Activated CD4-positive, CD25-positive, alpha-beta regulatory T cell (primary cell): ENCODE data around the gene RNF152.

Experiments used
- DNase-seq, 4 experiments: peaks; one replicate each; lab custom pipeline; 2025; lab: John Stamatoyannopoulos, UW

The RNF152 gene

GRCh38 chr18:61854578-61855448 is 38.0 kb downstream of the RNF152 start:
- no peak for DNase-seq

- DNase-seq: no peak
Observed at GRCh38 chr18:61853855-61854254, 39.0 kb downstream of the RNF152 start.

- DNase-seq: no peak
Observed at GRCh38 chr18:61852496-61852895, 40.3 kb downstream of the RNF152 start.

- DNase-seq: no peak
Observed at GRCh38 chr18:61851940-61852451, 40.8 kb downstream of the RNF152 start.

GRCh38 chr18:61851279-61851678 is 41.5 kb downstream of the RNF152 start:
- no peak for DNase-seq

GRCh38 chr18:61850756-61851155 is 42.1 kb downstream of the RNF152 start:
- DNase-seq: no peak

GRCh38 chr18:61847164-61847791 is 45.5 kb downstream of the RNF152 start:
- DNase-seq: no peak

- DNase-seq: no peak
Observed at GRCh38 chr18:61845197-61845596, 47.6 kb downstream of the RNF152 start.

- DNase-seq: no peak
Observed at GRCh38 chr18:61844726-61845125, 48.1 kb downstream of the RNF152 start.

GRCh38 chr18:61842146-61842545 is 50.7 kb downstream of the RNF152 start:
- no peak for DNase-seq

- no peak for DNase-seq
Observed at GRCh38 chr18:61841706-61842105, 51.1 kb downstream of the RNF152 start.

GRCh38 chr18:61840324-61840723 is 52.5 kb downstream of the RNF152 start:
- DNase-seq: no peak

- DNase-seq: no peak
Observed at GRCh38 chr18:61838521-61838920, 54.3 kb downstream of the RNF152 start.

- DNase-seq: no peak
Observed at GRCh38 chr18:61833978-61834377, 58.8 kb downstream of the RNF152 start.

- no peak for DNase-seq
Observed at GRCh38 chr18:61833387-61833786, 59.4 kb downstream of the RNF152 start.

GRCh38 chr18:61832858-61833257 is 59.9 kb downstream of the RNF152 start:
- no peak for DNase-seq

- no peak for DNase-seq
Observed at GRCh38 chr18:61831071-61831470, 61.7 kb downstream of the RNF152 start.

GRCh38 chr18:61829108-61829507 is 63.7 kb downstream of the RNF152 start:
- DNase-seq: no peak

- DNase-seq: no peak
Observed at GRCh38 chr18:61827591-61827990, 65.2 kb downstream of the RNF152 start.

- no peak for DNase-seq
Observed at GRCh38 chr18:61825386-61825785, 67.4 kb downstream of the RNF152 start.

GRCh38 chr18:61824733-61825363 is 68.0 kb downstream of the RNF152 start:
- no peak for DNase-seq

- no peak for DNase-seq
Observed at GRCh38 chr18:61823595-61823994, 69.2 kb downstream of the RNF152 start.

GRCh38 chr18:61822879-61823278 is 69.9 kb downstream of the RNF152 start:
- no peak for DNase-seq
